ENCODE results near the gene EDN2.

Gene EDN2

GRCh38 chr1:41511239-41511540 is 26.7 kb upstream of the EDN2 start:
- H3K4me1 ChIP-seq (ENCODE audit: control insufficient read depth, low read length) = peaks cover 1% of the 10 kb centered on the region
- H3K9me3 ChIP-seq (ENCODE audit: control insufficient read depth, insufficient read depth, low read length) = no peaks in the 10 kb centered on the region
- no peaks in the 10 kb centered on the region for H3K79me2 ChIP-seq (ENCODE audit: control insufficient read depth, low read length)
- no peaks in the 10 kb centered on the region for H3F3A ChIP-seq (ENCODE audit: control insufficient read depth, insufficient read depth)
- no peak for TF ChIP-seq EZH2phosphoT487 (IDR thresholded peaks at IDR 0.05; ENCODE audit: borderline replicate concordance, low read length)
- no peak for TF ChIP-seq CTCF (IDR thresholded peaks at IDR 0.05; ENCODE audit: low read depth, low read length, poor library complexity, severe bottlenecking)
- no peaks in the 10 kb centered on the region for H3K9me2 ChIP-seq (replicated peaks; ENCODE audit: control insufficient read depth, low read length)
- H4K20me1 ChIP-seq (ENCODE audit: control insufficient read depth, insufficient read depth, low read depth, low read length) = no peaks in the 10 kb centered on the region
- H3K27me3 ChIP-seq (ENCODE audit: control insufficient read depth, low read length) = peaks cover 3% of the 10 kb centered on the region; the same call in 1 of the 2 replicates
- no peak overlapping the region for H3K27ac ChIP-seq (ENCODE audit: low read depth, low read length)
- no peak overlapping the region for H3K4me3 ChIP-seq (ENCODE audit: low read length)
- no peak overlapping the region for H3K4me2 ChIP-seq (ENCODE audit: low read length)
- H3K36me3 ChIP-seq (ENCODE audit: control insufficient read depth, low read length) = no peaks in the 10 kb centered on the region

GRCh38 chr1:41510531-41511238 is 26.2 kb upstream of the EDN2 start:
- H3K27me3 ChIP-seq (ENCODE audit: control insufficient read depth, low read length) = peaks cover 3% of the 10 kb centered on the region; the same call in 1 of the 2 replicates
- H4K20me1 ChIP-seq (ENCODE audit: control insufficient read depth, insufficient read depth, low read depth, low read length) = no peaks in the 10 kb centered on the region

DNA sequence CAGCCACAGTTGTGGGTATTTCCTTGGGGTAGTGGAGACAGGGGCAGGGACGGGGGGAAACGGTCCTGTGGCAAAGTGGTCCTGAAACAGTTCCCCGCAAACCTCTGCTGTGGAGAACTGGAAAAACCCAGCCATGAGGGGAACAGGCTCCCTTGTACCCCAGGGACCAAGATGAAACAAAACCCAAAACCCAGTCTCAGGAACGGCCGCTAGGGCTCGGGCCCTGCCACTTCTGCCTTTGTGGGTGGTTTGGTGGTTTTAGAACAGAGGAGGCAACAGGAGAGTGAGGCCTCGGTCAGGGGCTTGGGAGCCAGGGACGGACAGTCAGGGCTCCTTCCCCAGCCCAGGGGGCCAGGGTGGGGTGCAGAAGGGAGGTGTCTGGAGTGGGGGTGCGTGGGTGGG is 24.8 kb upstream of the EDN2 start:
- Histone ChIP-seq H3K4me3 (ENCODE audit: low read length) (no peak overlapping the region), H3K27me3 (ENCODE audit: control insufficient read depth, low read length) (peaks cover 3% of the 10 kb centered on the region; the same call in 1 of the 2 replicates), H3K36me3 (ENCODE audit: control insufficient read depth, low read length) (no peaks in the 10 kb centered on the region), H3K9me3 (ENCODE audit: control insufficient read depth, insufficient read depth, low read length) (no peaks in the 10 kb centered on the region), H4K20me1 (ENCODE audit: control insufficient read depth, insufficient read depth, low read depth, low read length) (no peaks in the 10 kb centered on the region), H3K4me2 (ENCODE audit: low read length) (no peak overlapping the region), H3F3A (ENCODE audit: control insufficient read depth, insufficient read depth) (no peaks in the 10 kb centered on the region), H3K9me2 (replicated peaks; ENCODE audit: control insufficient read depth, low read length) (no peaks in the 10 kb centered on the region), H3K79me2 (ENCODE audit: control insufficient read depth, low read length) (no peaks in the 10 kb centered on the region), H3K4me1 (ENCODE audit: control insufficient read depth, low read length) (no peaks in the 10 kb centered on the region), H3K27ac (ENCODE audit: low read depth, low read length) (no peak overlapping the region)
- TF ChIP-seq CTCF (IDR thresholded peaks at IDR 0.05; ENCODE audit: low read depth, low read length, poor library complexity, severe bottlenecking) = no peak
- no peak for TF ChIP-seq EZH2phosphoT487 (IDR thresholded peaks at IDR 0.05; ENCODE audit: borderline replicate concordance, low read length)

More at GRCh38 chr1:41510531-41511238, 26.2 kb upstream of the EDN2 start:
- no peaks in the 10 kb centered on the region for H3K4me1 ChIP-seq (ENCODE audit: control insufficient read depth, low read length)
- no peaks in the 10 kb centered on the region for H3K36me3 ChIP-seq (ENCODE audit: control insufficient read depth, low read length)
- no peak overlapping the region for H3K4me3 ChIP-seq (ENCODE audit: low read length)
- no peak overlapping the region for H3K27ac ChIP-seq (ENCODE audit: low read depth, low read length)
- H3K9me2 ChIP-seq (replicated peaks; ENCODE audit: control insufficient read depth, low read length) = no peaks in the 10 kb centered on the region
- no peaks in the 10 kb centered on the region for H3K9me3 ChIP-seq (ENCODE audit: control insufficient read depth, insufficient read depth, low read length)
- no peaks in the 10 kb centered on the region for H3K79me2 ChIP-seq (ENCODE audit: control insufficient read depth, low read length)
- no peaks in the 10 kb centered on the region for H3F3A ChIP-seq (ENCODE audit: control insufficient read depth, insufficient read depth)
- H3K4me2 ChIP-seq (ENCODE audit: low read length) = no peak overlapping the region
- no peak for TF ChIP-seq EZH2phosphoT487 (IDR thresholded peaks at IDR 0.05; ENCODE audit: borderline replicate concordance, low read length)
- no peak for TF ChIP-seq CTCF (IDR thresholded peaks at IDR 0.05; ENCODE audit: low read depth, low read length, poor library complexity, severe bottlenecking)

Measured in DOHH2 (cell line).